ENCODE data around the gene ZDHHC20.

DNA sequence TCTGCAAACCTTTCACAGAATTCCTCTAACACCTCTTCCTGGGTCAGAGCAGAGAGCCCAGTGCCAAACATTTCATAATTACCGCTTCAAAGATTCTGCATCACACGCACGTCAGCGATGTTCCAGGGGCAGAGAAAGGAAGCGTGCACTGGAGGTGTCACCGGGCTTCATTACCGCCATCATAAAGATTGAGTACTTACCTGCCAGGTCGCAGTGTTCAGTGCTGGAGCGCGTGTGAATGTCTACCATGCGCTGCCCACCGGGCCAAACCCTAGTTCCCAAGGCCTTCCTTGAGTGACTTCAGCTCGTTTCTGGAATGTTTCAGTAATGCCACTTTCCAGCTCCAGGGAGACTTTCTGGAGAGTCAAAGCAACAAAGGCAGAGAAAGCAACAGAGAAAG is 104.4 kb downstream of the ZDHHC20 start:
- TF ChIP-seq POLR2A (IDR thresholded peaks at IDR 0.05) = no peak
- TF ChIP-seq, protein P1, sequence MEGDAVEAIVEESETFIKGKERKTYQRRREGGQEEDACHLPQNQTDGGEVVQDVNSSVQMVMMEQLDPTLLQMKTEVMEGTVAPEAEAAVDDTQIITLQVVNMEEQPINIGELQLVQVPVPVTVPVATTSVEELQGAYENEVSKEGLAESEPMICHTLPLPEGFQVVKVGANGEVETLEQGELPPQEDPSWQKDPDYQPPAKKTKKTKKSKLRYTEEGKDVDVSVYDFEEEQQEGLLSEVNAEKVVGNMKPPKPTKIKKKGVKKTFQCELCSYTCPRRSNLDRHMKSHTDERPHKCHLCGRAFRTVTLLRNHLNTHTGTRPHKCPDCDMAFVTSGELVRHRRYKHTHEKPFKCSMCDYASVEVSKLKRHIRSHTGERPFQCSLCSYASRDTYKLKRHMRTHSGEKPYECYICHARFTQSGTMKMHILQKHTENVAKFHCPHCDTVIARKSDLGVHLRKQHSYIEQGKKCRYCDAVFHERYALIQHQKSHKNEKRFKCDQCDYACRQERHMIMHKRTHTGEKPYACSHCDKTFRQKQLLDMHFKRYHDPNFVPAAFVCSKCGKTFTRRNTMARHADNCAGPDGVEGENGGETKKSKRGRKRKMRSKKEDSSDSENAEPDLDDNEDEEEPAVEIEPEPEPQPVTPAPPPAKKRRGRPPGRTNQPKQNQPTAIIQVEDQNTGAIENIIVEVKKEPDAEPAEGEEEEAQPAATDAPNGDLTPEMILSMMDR (IDR thresholded peaks at IDR 0.05) = no peak

Measured in right lobe of liver (tissue), 4 donors.